PC-3 (cell line): ENCODE data around the gene PGBD4. TPM values are rescaled to one million over a fixed set of nuclear protein-coding genes. Genes with fewer than 3 reads are reported as not detected.
A peak's percentile ranks its signal among the peaks of the same experiment; 100 is the strongest.

Experiments
- ATAC-seq: fragments of 200-7000 bp; cut with Tn5 transposase; 2 replicates; pipeline ENCODE4 v1.9.1; 2020; ENCODE audit warnings: mild to moderate bottlenecking, moderate library complexity
- BruUV-seq: library from RNA; stranded (reverse); fragments of 400-500 nt; replicated peaks from 2 replicates; lab custom pipeline; 2021; lab: Mats Ljungman, UMichigan
- CTCF ChIA-PET: fragments of 300-600 bp; sonication (Branson Sonifier 250); formaldehyde crosslinking; loops from one replicate; lab custom pipeline; 2022; ENCODE audit warnings: antibody characterized with exemption; lab: Charles Lee
- POLR2A ChIA-PET: fragments of 300-600 bp; sonication (Branson Sonifier 250); formaldehyde crosslinking; loops from one replicate; lab custom pipeline; 2022; ENCODE audit warnings: antibody characterized with exemption; ENCODE audit not compliant: unreplicated experiment; lab: Charles Lee
- DNase-seq: peaks from one replicate; pipeline ENCODE4 v3.0.0-alpha.2; 2015
- H2AFZ ChIP-seq: fragments of 300-600 bp; sonication (generic); 2 replicates; pipeline ENCODE4 v1.6.0; 2016; ENCODE audit warnings: antibody characterized with exemption, low read length
- H3F3A ChIP-seq: fragments of 300-600 bp; sonication (generic); one replicate; pipeline ENCODE4 v1.6.0; 2017; ENCODE audit warnings: antibody characterized with exemption, low read length, control low read depth, mild to moderate bottlenecking; ENCODE audit not compliant: unreplicated experiment
- H3K27ac ChIP-seq: fragments of 300-600 bp; sonication (generic); 2 replicates; pipeline ENCODE4 v1.5.1; 2016; ENCODE audit warnings: mild to moderate bottlenecking, low read length
- H3K27me3 ChIP-seq: fragments of 300-600 bp; sonication (generic); 2 replicates; pipeline ENCODE4 v1.6.1; 2016; ENCODE audit warnings: low read length, mixed read lengths
- H3K36me3 ChIP-seq: fragments of 300-600 bp; sonication (generic); 2 replicates; pipeline ENCODE4 v1.6.1; 2016; ENCODE audit warnings: low read depth, mixed run types, low read length, mixed read lengths
- H3K4me1 ChIP-seq: fragments of 300-600 bp; sonication (generic); 2 replicates; pipeline ENCODE4 v1.5.1; 2016; ENCODE audit warnings: low read length; ENCODE audit not compliant: insufficient read depth
- H3K4me2 ChIP-seq: fragments of 300-600 bp; sonication (generic); 2 replicates; pipeline ENCODE4 v1.6.0; 2016; ENCODE audit warnings: low read length
- H3K4me3 ChIP-seq: fragments of 300-600 bp; sonication (generic); 2 replicates; pipeline ENCODE4 v1.5.1; 2016; ENCODE audit warnings: mild to moderate bottlenecking, low read length, mixed read lengths
- H3K79me2 ChIP-seq: fragments of 300-600 bp; sonication (generic); 2 replicates; pipeline ENCODE4 v1.6.1; 2017; ENCODE audit warnings: low read length, mixed read lengths
- H3K9ac ChIP-seq: fragments of 300-600 bp; sonication (generic); 2 replicates; pipeline ENCODE4 v1.6.0; 2016; ENCODE audit warnings: mild to moderate bottlenecking, low read length
- H3K9me2 ChIP-seq: fragments of 300-600 bp; sonication (generic); replicated peaks from 2 replicates; pipeline ENCODE4 v1.6.1; 2016; ENCODE audit warnings: mixed run types, low read length, mixed read lengths
- H3K9me3 ChIP-seq: fragments of 300-600 bp; sonication (generic); 2 replicates; pipeline ENCODE4 v1.6.1; 2016; ENCODE audit warnings: low read length, mixed read lengths
- H4K20me1 ChIP-seq: fragments of 300-600 bp; sonication (generic); 2 replicates; pipeline ENCODE4 v1.6.1; 2016; ENCODE audit warnings: low read length, mixed read lengths
- EZH2 ChIP-seq: fragments of 300-600 bp; sonication (generic); IDR thresholded peaks from one replicate; pipeline ENCODE4 v1.6.1; 2017; ENCODE audit warnings: antibody characterized with exemption, mild to moderate bottlenecking, low read length; ENCODE audit not compliant: unreplicated experiment
- EZH2phosphoT487 ChIP-seq: fragments of 300-600 bp; sonication (generic); IDR thresholded peaks from 2 replicates; pipeline ENCODE4 v1.6.1; 2018; ENCODE audit warnings: mild to moderate bottlenecking, antibody characterized with exemption, low read length, borderline replicate concordance
- intact Hi-C: fragments of 100-400 bp; cut with micrococcal nuclease; formaldehyde crosslinking; loops from 2 replicates; pipeline ENCODE4 v1.9.0; 2023
- total RNA-seq: library from RNA; depleted of rRNA; stranded (reverse); fragments of >200 nt; gene quantifications from 2 replicates; pipeline ENCODE4 v1.2.3, GENCODE V29; 2014
- TF ChIP-seq, protein P1 (sequence below): fragments of 300-600 bp; sonication (generic); conservative IDR thresholded peaks from 2 replicates; pipeline ENCODE4 v1.5.1; 2017; ENCODE audit warnings: antibody characterized with exemption, low read depth, mild to moderate bottlenecking, low read length

Gene PGBD4
- total RNA-seq, 1 experiment from 2014 or later: 2.6 TPM

DNA sequence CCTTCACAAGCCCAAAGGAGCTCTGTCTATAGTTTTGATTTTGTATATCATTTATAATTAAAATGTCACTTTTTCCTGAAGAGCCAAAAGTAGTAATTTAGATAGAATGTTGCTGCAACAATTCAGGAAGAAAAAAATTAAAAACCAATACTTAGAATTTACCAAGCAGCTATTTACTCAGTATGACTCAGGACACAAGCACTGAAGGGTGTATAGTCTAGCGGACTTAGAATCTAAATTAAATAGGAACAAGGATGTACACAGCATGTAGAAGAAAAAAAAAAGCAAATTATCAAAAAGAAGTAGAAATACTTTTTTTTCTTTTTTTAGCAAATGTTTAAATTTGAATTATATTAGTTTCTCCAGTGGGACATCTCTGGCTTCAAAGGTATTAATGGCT lies 31.6 kb downstream of the PGBD4 start:
- H3K9ac ChIP-seq: no peak overlapping the region
- no peaks in the 10 kb centered on the region for H4K20me1 ChIP-seq
- peak; percentile 53 for DNase-seq
- no peaks in the 10 kb centered on the region for H3K79me2 ChIP-seq
- intact Hi-C loops: no loop called here
- peak; percentile 98 for ATAC-seq
- CTCF ChIA-PET: interaction anchor here (0.5 kb wide), 1 partner anchor 11 kb away, joined by 3 read pairs; no protein-coding TSS in a partner anchor
- H3K4me2 ChIP-seq: no peak overlapping the region
- H3K4me1 ChIP-seq: peaks cover 16% of the 10 kb centered on the region
- no peaks in the 10 kb centered on the region for H3K9me3 ChIP-seq
- H3K36me3 ChIP-seq: peaks cover 5% of the 10 kb centered on the region; the same call in 1 of the 2 replicates
- no peaks in the 10 kb centered on the region for H3K9me2 ChIP-seq
- no peak overlapping the region for H3K4me3 ChIP-seq
- no peak overlapping the region for H2AFZ ChIP-seq
- POLR2A ChIA-PET: interaction anchor here (0.5 kb wide), 1 partner anchor 84 kb away, joined by 4 read pairs; no protein-coding TSS in a partner anchor
- no peak overlapping the region for H3K27ac ChIP-seq
- no peaks in the 10 kb centered on the region for H3F3A ChIP-seq
- BruUV-seq: no TSS peak
- H3K27me3 ChIP-seq: no peaks in the 10 kb centered on the region
- TF ChIP-seq, protein P1, sequence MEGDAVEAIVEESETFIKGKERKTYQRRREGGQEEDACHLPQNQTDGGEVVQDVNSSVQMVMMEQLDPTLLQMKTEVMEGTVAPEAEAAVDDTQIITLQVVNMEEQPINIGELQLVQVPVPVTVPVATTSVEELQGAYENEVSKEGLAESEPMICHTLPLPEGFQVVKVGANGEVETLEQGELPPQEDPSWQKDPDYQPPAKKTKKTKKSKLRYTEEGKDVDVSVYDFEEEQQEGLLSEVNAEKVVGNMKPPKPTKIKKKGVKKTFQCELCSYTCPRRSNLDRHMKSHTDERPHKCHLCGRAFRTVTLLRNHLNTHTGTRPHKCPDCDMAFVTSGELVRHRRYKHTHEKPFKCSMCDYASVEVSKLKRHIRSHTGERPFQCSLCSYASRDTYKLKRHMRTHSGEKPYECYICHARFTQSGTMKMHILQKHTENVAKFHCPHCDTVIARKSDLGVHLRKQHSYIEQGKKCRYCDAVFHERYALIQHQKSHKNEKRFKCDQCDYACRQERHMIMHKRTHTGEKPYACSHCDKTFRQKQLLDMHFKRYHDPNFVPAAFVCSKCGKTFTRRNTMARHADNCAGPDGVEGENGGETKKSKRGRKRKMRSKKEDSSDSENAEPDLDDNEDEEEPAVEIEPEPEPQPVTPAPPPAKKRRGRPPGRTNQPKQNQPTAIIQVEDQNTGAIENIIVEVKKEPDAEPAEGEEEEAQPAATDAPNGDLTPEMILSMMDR: no peak

GRCh38 chr15:34147371-34148140 lies 45.7 kb downstream of the PGBD4 start:
- Histone ChIP-seq H3K4me1 (peaks cover 18% of the 10 kb centered on the region), H3K36me3 (peaks cover 49% of the 10 kb centered on the region), H3K9ac (no peak overlapping the region), H3K9me3 (no peaks in the 10 kb centered on the region), H2AFZ (no peak overlapping the region), H3K9me2 (no peaks in the 10 kb centered on the region), H3F3A (no peaks in the 10 kb centered on the region), H3K4me3 (no peak overlapping the region), H3K79me2 (no peaks in the 10 kb centered on the region), H4K20me1 (no peaks in the 10 kb centered on the region), H3K27ac (peak overlapping the region; percentile 48), H3K4me2 (peak overlapping the region; percentile 1; the same call in 1 of the 2 replicates), H3K27me3 (no peaks in the 10 kb centered on the region)
- POLR2A ChIA-PET: no interaction called here
- TF ChIP-seq EZH2 (no peak), EZH2phosphoT487 (no peak)
- TF ChIP-seq, protein P1: no peak
- CTCF ChIA-PET: interaction anchor here (1.3 kb wide), 1 partner anchor 37 kb away, joined by 4 read pairs; no protein-coding TSS in a partner anchor
- intact Hi-C loops: loop anchor here (2.0 kb wide), 1 partner anchor 61 kb away; no protein-coding TSS in a partner anchor
- BruUV-seq: TSS peak; percentile 30
- DNase-seq (peak; percentile 78), ATAC-seq (peak; percentile 98)

- H3K36me3 ChIP-seq: peaks cover 98% of the 10 kb centered on the region
- intact Hi-C loops: no loop called here
- CTCF ChIA-PET: no interaction called here
Observed at GRCh38 chr15:34154725-34155204, 52.9 kb downstream of the PGBD4 start.

More at GRCh38 chr15:34154725-34155204, 52.9 kb downstream of the PGBD4 start:
- Histone ChIP-seq H3K4me1 (0 out of 2 replicates have a peak, but pooled peaks cover 4% of the 10 kb centered on the region), H3K9me3 (peaks cover 44% of the 10 kb centered on the region), H3K4me3 (peak overlapping the region; percentile 34; the same call in 1 of the 2 replicates), H3K27me3 (no peaks in the 10 kb centered on the region), H3K9me2 (no peaks in the 10 kb centered on the region), H3K79me2 (no peaks in the 10 kb centered on the region), H2AFZ (no peak overlapping the region), H3K27ac (peak overlapping the region; percentile 90), H4K20me1 (no peaks in the 10 kb centered on the region), H3F3A (peaks cover 6% of the 10 kb centered on the region), H3K9ac (peak overlapping the region; percentile 26; the same call in 1 of the 2 replicates), H3K4me2 (no peak overlapping the region)
- TF ChIP-seq EZH2phosphoT487: no peak
- no peak for TF ChIP-seq EZH2
- TF ChIP-seq, protein P1: no peak
- ATAC-seq: peak; percentile 96
- peak; percentile 77 for DNase-seq
- POLR2A ChIA-PET: no interaction called here
- BruUV-seq: no TSS peak
